GM21515 (cell line): ENCODE data around the gene MAGI1.
"Not testable (repeated sequence)": the region's sequence is repeated elsewhere in the genome, so short reads cannot be mapped to it uniquely, and the experiment has no call there.

Source experiments
- ATAC-seq: cut with Tn5 transposase; IDR thresholded peaks from one replicate; pipeline ENCODE4 v1.9.1; 2021; ENCODE audit not compliant: unreplicated experiment

The MAGI1 gene

GRCh38 chr3:66041116-66041515 is 2.4 kb upstream of the MAGI1 start:
- no peak for ATAC-seq

GRCh38 chr3:66039590-66039887 is 821 bp upstream of the MAGI1 start:
- ATAC-seq: no peak

GRCh38 chr3:66038384-66038725 is 363 bp downstream of the MAGI1 start:
- peak; percentile 28 for ATAC-seq

- no peak for ATAC-seq
Observed at GRCh38 chr3:66037986-66038369, 740 bp downstream of the MAGI1 start.

GRCh38 chr3:66037330-66037985 is 1.3 kb downstream of the MAGI1 start:
- no peak for ATAC-seq

- no peak for ATAC-seq
Observed at GRCh38 chr3:66036586-66037148, 2.1 kb downstream of the MAGI1 start.

- ATAC-seq: no peak
Observed at GRCh38 chr3:66035763-66036477, 2.8 kb downstream of the MAGI1 start.

GRCh38 chr3:66033241-66034138 is 5.2 kb downstream of the MAGI1 start:
- no peak for ATAC-seq

GRCh38 chr3:66031102-66031698 is 7.5 kb downstream of the MAGI1 start:
- no peak for ATAC-seq

- ATAC-seq: no peak
Observed at GRCh38 chr3:66029443-66029842, 9.3 kb downstream of the MAGI1 start.

GRCh38 chr3:66029014-66029413 is 9.7 kb downstream of the MAGI1 start:
- ATAC-seq: no peak

- ATAC-seq: no peak
Observed at GRCh38 chr3:66028457-66028856, 10.3 kb downstream of the MAGI1 start.

- ATAC-seq: not testable (repeated sequence)
Observed at GRCh38 chr3:66027099-66027498, 11.6 kb downstream of the MAGI1 start.

- no peak for ATAC-seq
Observed at GRCh38 chr3:66023738-66024385, 14.9 kb downstream of the MAGI1 start.

GRCh38 chr3:66023229-66023628 is 15.5 kb downstream of the MAGI1 start:
- no peak for ATAC-seq

- no peak for ATAC-seq
Observed at GRCh38 chr3:66021731-66022131, 17.0 kb downstream of the MAGI1 start.

GRCh38 chr3:66019896-66020295 is 18.8 kb downstream of the MAGI1 start:
- no peak for ATAC-seq

- no peak for ATAC-seq
Observed at GRCh38 chr3:66018057-66019033, 20.4 kb downstream of the MAGI1 start.

GRCh38 chr3:66017591-66017990 is 21.1 kb downstream of the MAGI1 start:
- no peak for ATAC-seq

- ATAC-seq: no peak
Observed at GRCh38 chr3:66017084-66017483, 21.6 kb downstream of the MAGI1 start.
